GM06990 (cell line): ENCODE measurements around the gene ABCC6.
"Not testable (repeated sequence)": the region's sequence is repeated elsewhere in the genome, so short reads cannot be mapped to it uniquely, and the experiment has no call there.

Experiments
- DNase-seq: peaks from one replicate; pipeline ENCODE4 v3.0.0-alpha.2; 2011; ENCODE audit not compliant: insufficient read length; ENCODE audit errors: extremely low read depth
- H3K27me3 ChIP-seq: replicated peaks from 2 replicates; pipeline ENCODE4 v1.6.0; 2011; ENCODE audit warnings: low read length; ENCODE audit not compliant: control insufficient read depth, insufficient read depth
- H3K36me3 ChIP-seq: 2 replicates; pipeline ENCODE4 v1.5.1; 2011; ENCODE audit warnings: low read length; ENCODE audit not compliant: control insufficient read depth, insufficient read depth
- H3K4me3 ChIP-seq: replicated peaks from 2 replicates; pipeline ENCODE4 v1.5.1; 2011; ENCODE audit warnings: low read depth, mild to moderate bottlenecking, control low read depth, low read length
- TF ChIP-seq, protein P1 (sequence below): IDR thresholded peaks from 2 replicates; pipeline ENCODE4 v1.5.1; 2011; ENCODE audit warnings: low read length, control low read depth, mild to moderate bottlenecking, inconsistent platforms; ENCODE audit not compliant: insufficient read depth, poor library complexity, severe bottlenecking

The ABCC6 gene

GRCh38 chr16:16154281-16154951, 68.9 kb downstream of the ABCC6 start:
- TF ChIP-seq, protein P1, sequence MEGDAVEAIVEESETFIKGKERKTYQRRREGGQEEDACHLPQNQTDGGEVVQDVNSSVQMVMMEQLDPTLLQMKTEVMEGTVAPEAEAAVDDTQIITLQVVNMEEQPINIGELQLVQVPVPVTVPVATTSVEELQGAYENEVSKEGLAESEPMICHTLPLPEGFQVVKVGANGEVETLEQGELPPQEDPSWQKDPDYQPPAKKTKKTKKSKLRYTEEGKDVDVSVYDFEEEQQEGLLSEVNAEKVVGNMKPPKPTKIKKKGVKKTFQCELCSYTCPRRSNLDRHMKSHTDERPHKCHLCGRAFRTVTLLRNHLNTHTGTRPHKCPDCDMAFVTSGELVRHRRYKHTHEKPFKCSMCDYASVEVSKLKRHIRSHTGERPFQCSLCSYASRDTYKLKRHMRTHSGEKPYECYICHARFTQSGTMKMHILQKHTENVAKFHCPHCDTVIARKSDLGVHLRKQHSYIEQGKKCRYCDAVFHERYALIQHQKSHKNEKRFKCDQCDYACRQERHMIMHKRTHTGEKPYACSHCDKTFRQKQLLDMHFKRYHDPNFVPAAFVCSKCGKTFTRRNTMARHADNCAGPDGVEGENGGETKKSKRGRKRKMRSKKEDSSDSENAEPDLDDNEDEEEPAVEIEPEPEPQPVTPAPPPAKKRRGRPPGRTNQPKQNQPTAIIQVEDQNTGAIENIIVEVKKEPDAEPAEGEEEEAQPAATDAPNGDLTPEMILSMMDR = no peak
- H3K27me3 ChIP-seq = no peaks in the 10 kb centered on the region
- no peak overlapping the region for H3K4me3 ChIP-seq
- H3K36me3 ChIP-seq = no peaks in the 10 kb centered on the region
- DNase-seq = no peak

DNA sequence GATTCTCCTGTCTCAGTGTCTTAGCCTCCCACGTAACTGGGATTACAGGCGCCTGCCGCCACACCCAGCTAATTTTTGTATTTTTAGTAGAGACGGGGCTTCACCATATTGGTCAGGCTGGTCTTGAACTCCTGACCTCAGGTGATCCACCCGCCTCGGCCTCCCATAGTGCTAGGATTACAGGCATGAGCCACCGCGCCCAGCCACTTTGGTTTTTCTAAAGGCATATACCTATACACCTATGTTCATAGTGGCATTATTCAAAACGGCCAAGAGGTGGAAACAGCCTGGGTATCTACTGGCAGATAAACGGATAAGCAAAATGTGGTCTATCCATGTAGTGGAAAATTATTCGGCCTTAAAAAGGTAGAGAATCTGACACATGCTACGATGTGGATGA, 70.3 kb downstream of the ABCC6 start:
- H3K4me3 ChIP-seq, DNase-seq, H3K36me3 ChIP-seq, H3K27me3 ChIP-seq: not testable (repeated sequence)

GRCh38 chr16:16151315-16151714, 72.0 kb downstream of the ABCC6 start:
- H3K4me3 ChIP-seq = no peak overlapping the region
- no peaks in the 10 kb centered on the region for H3K27me3 ChIP-seq
- TF ChIP-seq, protein P1 = no peak
- peaks cover 2% of the 10 kb centered on the region; the same call in 1 of the 2 replicates for H3K36me3 ChIP-seq
- no peak for DNase-seq

GRCh38 chr16:16150878-16151152, 72.5 kb downstream of the ABCC6 start:
- Histone ChIP-seq H3K27me3 (no peaks in the 10 kb centered on the region), H3K4me3 (no peak overlapping the region), H3K36me3 (peaks cover 2% of the 10 kb centered on the region; the same call in 1 of the 2 replicates)
- TF ChIP-seq, protein P1 = no peak
- DNase-seq = no peak

DNA sequence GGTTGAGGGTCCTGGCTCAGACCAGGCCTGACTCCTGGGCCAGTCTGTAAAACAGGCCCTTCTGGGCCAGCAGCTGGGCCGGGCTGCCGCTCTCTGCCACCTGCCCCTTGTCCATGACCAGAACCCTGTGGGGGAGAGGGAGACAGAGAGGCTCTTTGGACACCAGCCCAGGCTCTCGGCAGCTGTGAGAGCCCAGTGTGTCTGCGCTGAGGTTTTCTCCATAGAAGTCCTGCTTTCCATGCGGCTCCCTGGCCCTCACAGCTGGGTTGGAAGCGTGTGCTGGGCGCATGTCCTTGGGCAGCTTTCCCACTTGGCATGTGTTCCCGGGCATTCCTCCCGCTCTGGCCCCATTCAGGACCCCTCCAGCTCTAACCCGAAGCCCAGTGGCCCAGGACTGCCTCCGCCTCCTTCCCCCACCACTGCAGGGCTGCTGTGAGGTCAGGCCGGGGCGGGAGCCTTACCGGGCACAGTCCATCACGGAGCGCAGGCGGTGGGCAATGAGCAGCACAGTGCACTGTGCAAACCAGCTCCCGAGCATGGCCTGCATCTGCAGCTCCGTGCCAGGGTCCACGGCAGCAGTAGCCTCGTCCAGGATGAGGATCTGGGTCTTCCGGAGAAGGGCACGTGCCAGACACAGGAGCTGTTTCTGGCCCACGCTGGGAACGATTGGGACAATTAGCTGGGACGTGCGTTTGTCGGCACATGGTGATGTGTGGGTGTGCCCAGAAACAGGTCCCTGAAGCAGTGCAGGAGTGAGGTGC, 73.0 kb downstream of the ABCC6 start:
- TF ChIP-seq, protein P1 = no peak
- no peak for DNase-seq
- no peak overlapping the region for H3K4me3 ChIP-seq
- no peaks in the 10 kb centered on the region for H3K27me3 ChIP-seq
- H3K36me3 ChIP-seq = peaks cover 2% of the 10 kb centered on the region

DNA sequence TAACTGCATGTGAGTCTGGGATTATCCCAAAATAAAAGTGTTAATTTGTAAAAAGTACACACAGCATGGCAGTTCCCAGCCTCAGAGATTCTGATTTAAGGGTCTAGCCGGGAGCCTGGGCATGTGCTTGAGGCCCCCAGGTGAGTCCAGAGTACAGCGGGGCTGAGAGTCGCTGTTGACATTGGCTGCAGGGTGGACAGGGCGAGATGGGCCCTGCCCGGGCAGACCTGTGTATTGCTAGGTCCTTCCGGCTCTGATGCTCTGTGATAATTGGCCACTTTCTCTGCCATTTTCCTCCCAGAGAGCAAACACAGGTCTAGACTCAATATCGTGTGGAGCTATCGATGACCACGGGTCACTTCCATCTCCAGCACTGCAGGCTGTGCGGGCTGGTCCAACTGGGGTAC, 73.6 kb downstream of the ABCC6 start:
- Histone ChIP-seq H3K4me3 (no peak overlapping the region), H3K36me3 (peaks cover 3% of the 10 kb centered on the region), H3K27me3 (no peaks in the 10 kb centered on the region)
- TF ChIP-seq, protein P1 = no peak
- no peak for DNase-seq
